Glutamatergic neuron (in vitro differentiated cells): ENCODE data around the gene UCK2. TPM values are rescaled to one million over a fixed set of nuclear protein-coding genes. Genes with fewer than 3 reads are reported as not detected.

Experiments
- DNase-seq: peaks from one replicate; pipeline ENCODE4 v3.0.0; 2022
- H3K27ac Mint-ChIP-seq: one replicate; pipeline ENCODE4 v1.8.0; 2020; ENCODE audit warnings: mild to moderate bottlenecking, mixed read lengths, inconsistent platforms; ENCODE audit not compliant: unreplicated experiment
- H3K27me3 Mint-ChIP-seq: one replicate; pipeline ENCODE4 v1.8.0; 2020; ENCODE audit warnings: mild to moderate bottlenecking, moderate library complexity, mixed read lengths, inconsistent platforms; ENCODE audit not compliant: unreplicated experiment
- H3K36me3 Mint-ChIP-seq: one replicate; pipeline ENCODE4 v1.8.0; 2020; ENCODE audit warnings: mild to moderate bottlenecking, mixed read lengths, inconsistent platforms; ENCODE audit not compliant: unreplicated experiment
- H3K4me1 Mint-ChIP-seq: one replicate; pipeline ENCODE4 v1.8.0; 2020; ENCODE audit warnings: mild to moderate bottlenecking, low read depth, mixed read lengths, inconsistent platforms; ENCODE audit not compliant: unreplicated experiment
- H3K4me3 Mint-ChIP-seq: one replicate; pipeline ENCODE4 v1.8.0; 2020; ENCODE audit warnings: mild to moderate bottlenecking, mixed read lengths, inconsistent platforms; ENCODE audit not compliant: unreplicated experiment
- H3K9me3 Mint-ChIP-seq: one replicate; pipeline ENCODE4 v1.8.0; 2020; ENCODE audit warnings: mild to moderate bottlenecking, moderate library complexity, mixed read lengths, inconsistent platforms; ENCODE audit not compliant: unreplicated experiment
- CTCF ChIP-seq: fragments of 200-600 bp; sonication (generic); IDR thresholded peaks from one replicate; pipeline ENCODE4 v1.5.0; 2021; ENCODE audit not compliant: partially characterized antibody, unreplicated experiment
- total RNA-seq: library from RNA; stranded (reverse); fragmentation: NEBNext Ultra II Directional; extraction: Animal tissue kit (Norgen Biotek cat#: 25700); gene quantifications from one replicate; pipeline ENCODE4 v1.2.1, GENCODE V29; 2021; ENCODE audit not compliant: unreplicated experiment

UCK2 gene
- total RNA-seq, 1 donor from 2014 or later: 29.9 TPM

- H3K9me3 Mint-ChIP-seq: peaks cover 2% of the 10 kb centered on the region
- no peak overlapping the region for H3K27ac Mint-ChIP-seq
- peaks cover 17% of the 10 kb centered on the region for H3K4me1 Mint-ChIP-seq
- H3K36me3 Mint-ChIP-seq: no peaks in the 10 kb centered on the region
- DNase-seq: no peak
- H3K27me3 Mint-ChIP-seq: peaks cover 2% of the 10 kb centered on the region
- no peak overlapping the region for H3K4me3 Mint-ChIP-seq
- no peak for TF ChIP-seq CTCF
Observed at GRCh38 chr1:165844114-165844798, 16.8 kb downstream of the UCK2 start.

- Mint-ChIP-seq H3K27ac (no peak overlapping the region), H3K27me3 (no peaks in the 10 kb centered on the region), H3K9me3 (peaks cover 2% of the 10 kb centered on the region), H3K36me3 (no peaks in the 10 kb centered on the region), H3K4me3 (no peak overlapping the region), H3K4me1 (peaks cover 17% of the 10 kb centered on the region)
- no peak for TF ChIP-seq CTCF
- no peak for DNase-seq
Observed at GRCh38 chr1:165844933-165845332, 17.5 kb downstream of the UCK2 start.

GRCh38 chr1:165845569-165845968 lies 18.2 kb downstream of the UCK2 start:
- Mint-ChIP-seq H3K27me3 (no peaks in the 10 kb centered on the region), H3K36me3 (no peaks in the 10 kb centered on the region), H3K4me1 (peaks cover 17% of the 10 kb centered on the region), H3K9me3 (peaks cover 2% of the 10 kb centered on the region), H3K27ac (no peak overlapping the region), H3K4me3 (no peak overlapping the region)
- TF ChIP-seq CTCF: no peak
- DNase-seq: no peak

- Mint-ChIP-seq H3K36me3 (no peaks in the 10 kb centered on the region), H3K4me1 (peaks cover 20% of the 10 kb centered on the region), H3K9me3 (peaks cover 2% of the 10 kb centered on the region), H3K27ac (no peak overlapping the region), H3K4me3 (no peak overlapping the region), H3K27me3 (no peaks in the 10 kb centered on the region)
- no peak for DNase-seq
- no peak for TF ChIP-seq CTCF
Observed at GRCh38 chr1:165845992-165846748, 18.8 kb downstream of the UCK2 start.

- Mint-ChIP-seq H3K27ac (no peak overlapping the region), H3K4me3 (no peak overlapping the region), H3K4me1 (peaks cover 22% of the 10 kb centered on the region), H3K27me3 (no peaks in the 10 kb centered on the region), H3K36me3 (no peaks in the 10 kb centered on the region), H3K9me3 (peaks cover 2% of the 10 kb centered on the region)
- DNase-seq: no peak
- no peak for TF ChIP-seq CTCF
Observed at GRCh38 chr1:165847486-165847885, 20.1 kb downstream of the UCK2 start.
